MM.1S (cell line): Measurements from ENCODE around the gene EVA1A.

Source experiments
- CTCF ChIP-seq: fragments of 300-600 bp; sonication (generic); IDR thresholded peaks from 2 replicates; pipeline ENCODE4 v1.5.1; 2016; ENCODE audit warnings: antibody characterized with exemption, low read length, mixed read lengths
- EZH2phosphoT487 ChIP-seq: fragments of 300-600 bp; sonication (generic); IDR thresholded peaks from 2 replicates; pipeline ENCODE4 v1.6.1; 2018; ENCODE audit warnings: antibody characterized with exemption, low read length

GRCh38 chr2:75563591-75563990 lies 2.9 kb upstream of the EVA1A start:
- TF ChIP-seq CTCF (no peak), EZH2phosphoT487 (no peak)
